SK-N-SH treated with all-trans-retinoic acid at 6 μM for 48 hours (cell line): ENCODE measurements around the gene COL10A1.

Source experiments
- BACH2 ChIP-seq: fragments of 250-450 bp; sonication (Bioruptor Pico); IDR thresholded peaks from 2 replicates; pipeline ENCODE4 v1.9.0; 2021; ENCODE audit warnings: mild to moderate bottlenecking, borderline replicate concordance
- RARB ChIP-seq: fragments of 250-450 bp; sonication (Bioruptor Pico); IDR thresholded peaks from 2 replicates; pipeline ENCODE4 v1.8.0; 2021; ENCODE audit warnings: mild to moderate bottlenecking, moderate library complexity
- ZFP30 ChIP-seq: fragments of 450-650 bp; formaldehyde crosslinking; IDR thresholded peaks from 2 replicates; pipeline ENCODE4 v1.5.0; 2022; ENCODE audit warnings: mild to moderate bottlenecking, moderate library complexity
- ZNF565 ChIP-seq: fragments of 450-650 bp; formaldehyde crosslinking; conservative IDR thresholded peaks from 2 replicates; pipeline ENCODE4 v1.5.0; 2020; ENCODE audit warnings: low read depth, mild to moderate bottlenecking, moderate library complexity
- ZNF70 ChIP-seq: fragments of 450-650 bp; formaldehyde crosslinking; IDR thresholded peaks from 2 replicates; pipeline ENCODE4 v1.5.0; 2020; ENCODE audit warnings: mild to moderate bottlenecking, moderate library complexity

DNA sequence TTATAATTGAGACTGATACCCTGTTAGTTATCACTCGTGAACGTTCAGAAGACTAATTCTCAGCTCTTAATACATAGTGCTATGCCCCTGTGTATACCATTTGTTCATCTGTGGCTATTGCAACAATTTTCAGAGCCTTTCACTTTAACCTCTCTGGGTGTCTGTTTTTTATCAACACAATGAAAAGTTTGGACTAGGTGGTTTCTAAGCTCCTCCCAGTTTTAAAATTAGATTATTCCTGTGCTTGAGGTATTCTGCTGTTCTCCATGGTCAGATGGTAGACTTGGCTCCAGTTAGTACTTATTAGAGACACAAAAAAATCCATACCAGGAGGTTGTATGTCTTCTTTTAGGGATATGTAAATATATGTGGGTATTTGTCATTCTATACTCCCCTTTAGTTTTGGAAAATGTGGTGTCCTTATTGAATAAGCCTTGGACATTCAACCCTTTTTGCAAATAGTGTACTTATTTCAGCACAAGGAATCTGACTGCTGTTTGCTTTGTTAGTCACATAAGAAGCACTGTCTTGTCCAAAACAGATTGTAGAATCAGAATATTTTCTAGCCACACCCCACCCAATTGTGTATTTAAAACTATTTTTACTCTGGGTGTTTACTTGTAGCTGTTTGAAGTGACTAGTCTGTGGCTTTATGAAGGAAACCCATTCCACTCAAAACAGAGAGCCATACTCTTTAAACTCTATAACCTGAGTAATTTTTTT is 2.0 kb upstream of the COL10A1 start:
- TF ChIP-seq ZNF70 (CRISPR knock-in tag) (no peak), ZFP30 (CRISPR knock-in tag) (no peak), BACH2 (CRISPR knock-in tag) (no peak), ZNF565 (CRISPR knock-in tag) (no peak), RARB (CRISPR knock-in tag) (no peak)
